HG03108 (cell line): ENCODE results near the gene GABBR2.

ENCODE experiments used
- ATAC-seq: cut with Tn5 transposase; IDR thresholded peaks from one replicate; pipeline ENCODE4 v1.9.1; 2021; ENCODE audit warnings: moderate library complexity; ENCODE audit not compliant: unreplicated experiment

The GABBR2 gene

GRCh38 chr9:98333703-98334582, 374.8 kb downstream of the GABBR2 start:
- ATAC-seq = no peak

- ATAC-seq = no peak
Measured at GRCh38 chr9:98332405-98332831, 376.3 kb downstream of the GABBR2 start.

DNA sequence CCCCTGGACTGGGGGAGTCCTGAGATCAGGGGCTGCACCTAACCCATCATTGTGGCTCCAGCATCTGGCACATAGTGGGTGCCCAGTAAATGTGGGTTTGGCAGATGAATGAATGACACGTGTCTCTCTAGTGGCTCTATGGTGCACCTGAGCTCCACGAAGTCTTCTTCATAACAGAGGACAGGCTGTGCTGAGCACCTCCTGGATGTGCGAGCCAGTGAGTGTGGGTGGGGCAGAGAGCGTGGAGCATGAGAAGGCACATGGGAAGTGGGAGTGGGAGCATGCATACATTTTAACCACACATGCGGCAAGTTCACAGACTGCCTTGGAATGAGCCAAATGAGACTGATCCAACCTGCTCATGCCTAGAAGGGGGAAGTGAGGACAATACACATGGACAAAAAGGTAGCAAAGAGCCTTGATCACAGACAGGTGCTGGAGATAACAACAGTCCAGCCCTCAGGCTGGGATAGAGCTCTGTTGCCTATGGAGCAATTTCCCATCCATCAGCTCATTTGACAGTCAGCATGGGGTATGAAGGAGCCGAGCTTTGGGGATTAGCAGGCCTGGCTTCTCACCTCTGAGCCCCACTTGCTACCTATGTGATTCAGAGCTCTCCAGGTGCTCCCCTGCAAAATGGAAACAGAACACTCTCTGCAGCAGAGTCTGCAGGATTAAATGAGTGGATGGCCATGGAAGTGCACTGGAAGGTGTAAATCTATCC, 377.0 kb downstream of the GABBR2 start:
- ATAC-seq = no peak

DNA sequence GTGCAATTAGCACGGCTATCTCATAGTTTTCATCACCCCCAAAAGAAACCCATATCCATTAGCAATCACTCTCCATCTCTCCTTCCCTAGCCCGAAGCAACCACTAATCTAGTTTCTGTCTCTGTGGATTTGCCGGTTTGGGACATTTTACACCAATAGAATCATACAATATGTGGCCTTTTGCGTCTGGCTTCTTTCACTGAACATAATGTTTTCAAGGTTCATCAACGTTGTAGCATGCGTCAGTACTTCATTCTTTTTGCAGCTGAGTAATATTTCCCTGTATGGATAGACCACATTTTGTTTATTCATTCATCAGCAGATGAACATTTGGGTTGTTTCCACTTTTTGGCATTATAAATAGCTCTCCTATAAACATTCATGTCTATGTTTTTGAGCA, 377.9 kb downstream of the GABBR2 start:
- ATAC-seq = no peak

DNA sequence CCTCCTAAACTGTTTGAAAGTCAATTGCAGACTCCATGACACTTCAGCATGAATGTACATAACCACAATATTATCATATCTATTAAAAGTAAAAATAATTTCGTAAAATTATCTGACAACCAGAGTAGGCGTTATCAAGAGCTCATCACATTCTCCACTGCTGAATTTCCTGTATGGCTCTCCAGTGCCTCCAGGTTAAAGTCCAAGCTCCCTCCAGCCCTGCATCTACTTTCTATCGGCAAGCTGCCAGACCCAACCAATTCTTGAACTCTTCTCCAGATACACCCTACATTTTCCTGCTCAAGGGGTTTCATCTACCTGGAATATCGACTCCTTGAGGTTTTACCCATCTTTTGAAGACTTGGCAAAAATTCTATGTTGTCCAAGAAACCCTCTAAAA, 378.8 kb downstream of the GABBR2 start:
- no peak for ATAC-seq

GRCh38 chr9:98329281-98329680, 379.5 kb downstream of the GABBR2 start:
- ATAC-seq = no peak

DNA sequence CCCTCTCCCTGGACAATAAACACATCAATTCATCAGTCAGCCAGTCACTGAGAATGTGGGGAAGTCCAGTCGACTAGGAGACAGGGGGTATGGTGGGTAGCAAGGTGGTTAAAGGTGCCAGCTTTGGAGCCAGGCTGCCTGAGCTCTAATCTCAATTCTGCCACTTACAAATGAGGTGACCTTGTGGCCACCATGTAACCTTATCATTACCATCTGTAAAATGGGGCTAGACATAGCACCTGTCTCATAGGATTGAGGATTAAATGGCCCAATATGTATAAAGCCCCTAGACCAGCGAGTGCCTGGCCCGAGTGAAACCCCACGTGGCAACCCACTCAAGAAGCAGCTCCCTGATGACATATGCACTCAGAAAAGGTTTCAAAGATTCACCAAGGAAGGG, 380.0 kb downstream of the GABBR2 start:
- no peak for ATAC-seq

GRCh38 chr9:98328141-98328540, 380.6 kb downstream of the GABBR2 start:
- no peak for ATAC-seq

GRCh38 chr9:98327249-98327561, 381.5 kb downstream of the GABBR2 start:
- no peak for ATAC-seq

GRCh38 chr9:98326459-98327248, 382.1 kb downstream of the GABBR2 start:
- ATAC-seq = no peak

DNA sequence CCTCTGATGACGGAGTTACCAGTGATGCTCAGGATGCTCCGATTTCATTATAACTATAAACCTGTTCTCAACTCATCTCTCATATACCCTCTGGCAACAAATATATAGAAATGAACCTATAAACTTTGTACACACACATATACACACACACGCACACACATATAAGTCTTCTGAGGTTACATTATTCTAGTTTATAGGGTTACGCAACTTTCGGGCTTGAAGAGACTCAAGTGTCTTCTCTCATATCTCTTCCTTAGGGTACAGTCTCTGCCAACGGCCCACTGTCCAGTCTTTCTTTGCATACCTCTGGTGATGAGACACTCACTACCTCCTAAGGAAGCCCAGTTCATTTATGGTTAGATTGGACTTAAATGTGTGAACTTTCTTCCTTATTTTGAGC, 383.9 kb downstream of the GABBR2 start:
- ATAC-seq = no peak

DNA sequence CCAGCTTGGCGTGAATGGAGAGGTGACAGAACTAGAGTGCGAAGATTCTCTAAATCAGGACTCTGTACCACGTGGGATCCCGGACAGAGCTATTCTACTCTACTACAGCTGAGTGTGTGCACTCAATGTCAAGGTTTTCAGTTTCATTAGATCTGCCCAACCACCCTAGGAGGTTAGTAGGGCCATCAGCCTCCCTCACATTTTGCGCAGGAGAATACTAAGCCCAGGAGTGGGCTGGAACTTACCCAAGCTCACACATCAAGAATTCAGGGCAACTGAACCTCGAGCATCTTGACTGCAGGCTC, 385.0 kb downstream of the GABBR2 start:
- ATAC-seq = no peak

DNA sequence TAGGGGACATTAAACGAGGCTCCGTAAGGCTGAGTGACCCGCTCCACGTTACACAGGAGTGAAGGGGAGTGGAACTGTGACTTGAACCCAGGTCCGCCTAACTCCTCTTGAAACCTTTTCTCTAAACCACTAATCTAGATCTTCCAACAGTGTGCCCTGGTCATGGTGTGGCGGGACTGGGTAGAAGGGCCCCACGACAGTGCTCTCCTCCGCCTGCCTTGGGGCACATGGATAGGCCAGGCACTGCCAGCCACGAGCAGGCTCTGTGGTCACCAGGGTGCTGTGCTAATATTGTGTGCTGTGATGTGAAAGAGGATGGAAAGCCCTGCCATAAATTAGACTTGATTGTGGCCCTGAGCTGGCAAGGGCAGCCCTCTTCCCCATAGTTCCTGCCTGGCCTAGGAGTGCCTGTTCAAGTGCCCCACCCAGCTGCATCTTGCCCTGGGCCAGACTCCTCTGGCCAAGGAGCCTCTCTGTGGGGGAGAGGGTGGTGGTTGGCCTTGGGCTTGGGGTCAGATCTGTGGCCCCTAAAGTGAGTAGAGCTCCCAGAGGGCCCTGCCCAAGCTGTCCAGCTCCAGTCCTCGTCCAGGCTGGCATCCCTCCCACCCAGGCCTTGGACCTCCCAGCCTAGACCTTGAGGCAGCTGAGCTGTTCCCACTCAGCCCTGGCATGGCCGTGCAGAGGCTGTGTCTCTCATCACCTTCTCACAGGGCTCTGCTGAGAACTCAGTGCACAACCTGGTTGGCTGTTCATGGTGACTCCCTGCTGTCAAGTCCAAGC, 385.5 kb downstream of the GABBR2 start:
- no peak for ATAC-seq

GRCh38 chr9:98321269-98321668, 387.5 kb downstream of the GABBR2 start:
- no peak for ATAC-seq

- ATAC-seq = no peak
Measured at GRCh38 chr9:98318834-98319478, 389.8 kb downstream of the GABBR2 start.

DNA sequence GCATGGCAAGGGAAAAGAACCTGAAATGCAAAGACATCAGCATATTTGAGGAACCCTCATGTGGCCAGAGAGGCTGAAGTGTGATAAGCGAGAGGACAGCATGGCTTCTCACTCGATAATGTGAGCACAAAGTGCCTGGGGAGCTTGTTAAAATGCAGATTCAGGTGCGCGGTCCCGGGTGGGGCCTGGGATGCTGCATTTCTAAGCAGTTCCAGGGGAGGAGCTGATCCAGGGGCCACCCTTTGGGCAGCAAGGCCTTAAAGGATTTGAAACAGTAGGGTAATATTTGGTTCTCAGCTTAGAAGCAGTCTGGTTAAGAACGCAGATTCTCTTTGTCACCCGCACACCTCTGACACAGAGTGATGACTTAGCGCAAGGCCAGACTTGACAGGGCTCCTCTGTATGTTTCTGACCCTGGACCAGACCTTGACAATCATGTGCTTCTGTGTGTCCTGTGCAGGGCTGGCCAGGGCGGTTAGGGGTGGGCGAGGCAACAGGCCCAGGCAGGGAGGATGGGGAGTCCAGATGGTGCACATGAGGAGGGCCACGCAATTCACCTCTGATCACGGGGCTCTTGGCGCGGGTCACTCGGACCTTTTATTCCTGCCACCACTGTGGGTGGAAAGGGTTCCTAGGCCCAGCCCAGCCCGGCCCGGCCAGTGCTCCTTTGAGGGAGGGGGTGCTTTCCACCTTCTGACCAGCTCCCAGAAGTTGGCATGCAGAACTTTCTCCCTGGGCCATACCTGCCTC, 390.5 kb downstream of the GABBR2 start:
- no peak for ATAC-seq

DNA sequence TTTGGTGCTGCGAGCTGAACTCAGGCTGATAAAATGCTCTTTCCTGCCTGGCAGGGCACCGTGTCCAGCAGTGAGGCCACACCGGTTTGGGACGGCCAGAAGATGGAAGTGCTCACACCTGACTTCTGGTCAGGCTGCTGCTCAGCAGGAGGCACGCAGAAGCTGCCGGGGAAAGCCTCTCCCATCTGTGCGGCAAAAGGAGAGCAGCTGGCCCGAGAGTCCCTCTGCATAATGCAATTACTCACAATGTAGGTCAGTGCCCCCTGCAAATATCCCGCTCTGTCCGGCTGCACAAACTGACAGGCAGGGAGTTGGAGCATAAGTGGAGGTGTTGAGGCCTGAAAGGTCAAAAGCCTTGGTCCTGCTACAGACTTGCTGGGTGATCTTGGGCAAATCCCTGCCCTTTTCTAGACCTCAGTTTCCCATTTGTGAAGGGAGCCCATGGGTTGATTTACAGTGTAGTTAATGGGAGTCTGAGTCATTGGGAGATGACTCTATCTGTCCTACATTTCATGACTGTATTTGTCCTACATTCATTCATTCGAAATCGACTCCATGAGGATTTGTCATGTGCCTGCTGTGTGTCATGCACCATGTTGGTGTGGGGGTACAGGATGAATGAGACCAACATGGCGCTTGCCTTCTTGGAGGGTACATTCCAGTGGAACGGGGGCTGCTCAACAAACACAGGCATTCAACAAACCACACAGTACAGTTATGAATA, 391.4 kb downstream of the GABBR2 start:
- no peak for ATAC-seq

GRCh38 chr9:98316445-98317133, 392.1 kb downstream of the GABBR2 start:
- ATAC-seq = no peak
